Left lung (tissue), 10 donors: ENCODE measurements around the gene SRCIN1. TPM values are rescaled to one million over a fixed set of nuclear protein-coding genes. Genes with fewer than 3 reads are reported as not detected.
A peak's percentile ranks its signal among the peaks of the same experiment; 100 is the strongest.

ENCODE experiments used
- ATAC-seq: fragments of 200-7000 bp; cut with Tn5 transposase; one replicate; pipeline ENCODE4 v1.9.1; 2020; ENCODE audit warnings: moderate library complexity
- DNase-seq, 4 donors: peaks; one replicate each; pipeline ENCODE4 v3.0.0-alpha.2; 2013 to 2020
- H3K27ac ChIP-seq, 2 donors: fragments of 200-600 bp; sonication (generic) in 1 of 2; one replicate each; pipeline versions ENCODE4 v1.5.0 to v1.8.0; 2020 to 2021
- H3K27me3 ChIP-seq, 2 donors: fragments of 200-600 bp; sonication (generic) in 1 of 2; one replicate each; pipeline versions ENCODE4 v1.5.0 to v1.8.0; 2020 to 2021
- H3K36me3 ChIP-seq, 2 donors: fragments of 200-600 bp; sonication (generic) in 1 of 2; one replicate each; pipeline versions ENCODE4 v1.5.0 to v1.8.0; 2020 to 2021
- H3K4me1 ChIP-seq, 2 donors: fragments of 200-600 bp; one replicate each; pipeline ENCODE4 v1.8.0; 2021
- H3K4me3 ChIP-seq, 2 donors: fragments of 200-600 bp; sonication (generic) in 1 of 2; one replicate each; pipeline versions ENCODE4 v1.5.0 to v1.8.0; 2020 to 2021; ENCODE audit warnings: mild to moderate bottlenecking in 1 of 2
- H3K9me3 ChIP-seq, 2 donors: fragments of 200-600 bp; sonication (generic) in 1 of 2; one replicate each; pipeline versions ENCODE4 v1.5.0 to v1.8.0; 2020 to 2021
- CTCF ChIP-seq, 2 donors: fragments of 200-600 bp; sonication (generic) in 1 of 2; IDR thresholded peaks; one replicate each; pipeline versions ENCODE4 v1.5.0 to v1.8.0; 2021; ENCODE audit warnings: antibody characterized with exemption in 2 of 2
- intact Hi-C, 2 donors: fragments of 100-400 bp; cut with DNase I; formaldehyde crosslinking; loops; one replicate each; pipeline versions ENCODE4 v1.11.2 to v1.14.2; 2022
- polyA plus RNA-seq, 6 donors: library from polyadenylated mRNA; unstranded; fragments of 120-200 nt; gene quantifications; one replicate each; pipeline ENCODE4 v1.2.1, GENCODE V29; 2013; ENCODE audit not compliant: insufficient read length in 6 of 6
- total RNA-seq, 2 donors: library from RNA; stranded (reverse); fragmentation: NEBNext Ultra II Directional; extraction: Animal tissue kit (Norgen Biotek cat#: 25700); gene quantifications; one replicate each; pipeline ENCODE4 v1.2.1, GENCODE V29; 2021
- donor health status: DM: no; HTN: yes; CAD: no.
- donor health status: DM: no; HTN: no; CAD: no.

The SRCIN1 gene
- total and polyA plus RNA-seq, 8 donors = 2.7 to 10.6 (median 7.4) TPM

GRCh38 chr17:38547444-38547843 lies 58.3 kb downstream of the SRCIN1 start:
- DNase-seq = no peak
- ATAC-seq = no peak
- H3K4me1 ChIP-seq = no peaks in the 10 kb centered on the region
- intact Hi-C loops = no loop called here
- TF ChIP-seq CTCF (IDR thresholded peaks at IDR 0.05) = no peak
- H3K9me3 ChIP-seq = no peaks in the 10 kb centered on the region
- no peak overlapping the region for H3K27ac ChIP-seq
- H3K4me3 ChIP-seq = no peak overlapping the region
- peaks cover 0 to 64% of the 10 kb centered on the region in 2 donors for H3K27me3 ChIP-seq
- H3K36me3 ChIP-seq = no peaks in the 10 kb centered on the region

- no peaks in the 10 kb centered on the region for H3K36me3 ChIP-seq
- no peaks in the 10 kb centered on the region for H3K4me1 ChIP-seq
- H3K9me3 ChIP-seq = no peaks in the 10 kb centered on the region
- H3K27me3 ChIP-seq = peaks cover 0 to 66% of the 10 kb centered on the region in 2 donors
- TF ChIP-seq CTCF (IDR thresholded peaks at IDR 0.05) = no peak
- no peak overlapping the region for H3K4me3 ChIP-seq
- no peak overlapping the region for H3K27ac ChIP-seq
- intact Hi-C loops = no loop called here
- no peak for DNase-seq
- no peak for ATAC-seq
These were observed 59.4 kb downstream of the SRCIN1 start for GRCh38 chr17:38546396-38546795.

- Histone ChIP-seq H3K27me3 (peaks cover 0 to 69% of the 10 kb centered on the region in 2 donors), H3K36me3 (no peaks in the 10 kb centered on the region), H3K4me1 (no peaks in the 10 kb centered on the region), H3K9me3 (no peaks in the 10 kb centered on the region), H3K4me3 (no peak overlapping the region), H3K27ac (no peak overlapping the region)
- intact Hi-C loops = no loop called here
- ATAC-seq (no peak), DNase-seq (peak in 1 of 4 donors; percentile 56)
- TF ChIP-seq CTCF (IDR thresholded peaks at IDR 0.05) = no peak
These were observed 60.1 kb downstream of the SRCIN1 start for GRCh38 chr17:38545531-38546225.

- Histone ChIP-seq H3K36me3 (no peaks in the 10 kb centered on the region), H3K9me3 (no peaks in the 10 kb centered on the region), H3K4me1 (no peaks in the 10 kb centered on the region), H3K27me3 (peaks cover 0 to 69% of the 10 kb centered on the region in 2 donors), H3K4me3 (no peak overlapping the region), H3K27ac (no peak overlapping the region)
- DNase-seq = peak in 1 of 4 donors; percentile 54
- ATAC-seq = no peak
- intact Hi-C loops = no loop called here
- TF ChIP-seq CTCF (IDR thresholded peaks at IDR 0.05) = no peak
These were observed 60.9 kb downstream of the SRCIN1 start for GRCh38 chr17:38544839-38545209.

GRCh38 chr17:38544175-38544838 lies 61.4 kb downstream of the SRCIN1 start:
- no peaks in the 10 kb centered on the region for H3K36me3 ChIP-seq
- no peak overlapping the region for H3K27ac ChIP-seq
- peaks cover 0 to 74% of the 10 kb centered on the region in 2 donors for H3K27me3 ChIP-seq
- intact Hi-C loops = no loop called here
- TF ChIP-seq CTCF (IDR thresholded peaks at IDR 0.05) = no peak
- H3K4me1 ChIP-seq = no peaks in the 10 kb centered on the region
- no peaks in the 10 kb centered on the region for H3K9me3 ChIP-seq
- DNase-seq (peak in 1 of 4 donors; percentile 60), ATAC-seq (no peak)
- no peak overlapping the region for H3K4me3 ChIP-seq
